ENCODE results near the gene ATPAF2.

DNA sequence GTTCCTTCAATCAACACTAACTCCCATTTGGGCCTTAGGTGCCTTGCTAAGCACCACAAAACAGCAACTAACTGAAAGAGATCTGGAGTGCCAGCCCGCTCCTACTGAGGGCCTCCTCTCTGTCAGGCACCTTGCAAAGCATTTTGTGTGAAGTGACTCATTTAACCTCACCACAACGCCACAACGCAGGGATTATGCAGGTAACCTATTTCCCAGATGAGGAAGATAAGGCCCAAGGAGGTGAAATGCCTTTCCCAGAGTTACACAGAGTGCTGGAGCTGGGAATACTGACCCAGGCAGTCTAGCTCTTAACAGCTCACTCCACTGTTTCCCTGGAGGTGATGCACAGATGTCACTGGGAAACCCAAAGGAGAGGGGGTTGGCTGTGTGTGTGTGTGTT lies 33.5 kb downstream of the ATPAF2 start:
- TF ChIP-seq, protein P1, sequence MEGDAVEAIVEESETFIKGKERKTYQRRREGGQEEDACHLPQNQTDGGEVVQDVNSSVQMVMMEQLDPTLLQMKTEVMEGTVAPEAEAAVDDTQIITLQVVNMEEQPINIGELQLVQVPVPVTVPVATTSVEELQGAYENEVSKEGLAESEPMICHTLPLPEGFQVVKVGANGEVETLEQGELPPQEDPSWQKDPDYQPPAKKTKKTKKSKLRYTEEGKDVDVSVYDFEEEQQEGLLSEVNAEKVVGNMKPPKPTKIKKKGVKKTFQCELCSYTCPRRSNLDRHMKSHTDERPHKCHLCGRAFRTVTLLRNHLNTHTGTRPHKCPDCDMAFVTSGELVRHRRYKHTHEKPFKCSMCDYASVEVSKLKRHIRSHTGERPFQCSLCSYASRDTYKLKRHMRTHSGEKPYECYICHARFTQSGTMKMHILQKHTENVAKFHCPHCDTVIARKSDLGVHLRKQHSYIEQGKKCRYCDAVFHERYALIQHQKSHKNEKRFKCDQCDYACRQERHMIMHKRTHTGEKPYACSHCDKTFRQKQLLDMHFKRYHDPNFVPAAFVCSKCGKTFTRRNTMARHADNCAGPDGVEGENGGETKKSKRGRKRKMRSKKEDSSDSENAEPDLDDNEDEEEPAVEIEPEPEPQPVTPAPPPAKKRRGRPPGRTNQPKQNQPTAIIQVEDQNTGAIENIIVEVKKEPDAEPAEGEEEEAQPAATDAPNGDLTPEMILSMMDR (IDR thresholded peaks at IDR 0.05), result no peak
- TF ChIP-seq POLR2AphosphoS5 (IDR thresholded peaks at IDR 0.05) (no peak), POLR2A (IDR thresholded peaks at IDR 0.05) (no peak), EP300 (IDR thresholded peaks at IDR 0.05) (no peak)

All from sigmoid colon (tissue), 4 donors.